Astrocyte of the spinal cord (primary cell): Measurements from ENCODE around the gene DHCR24.

Source experiments
- DNase-seq: peaks from one replicate; pipeline ENCODE4 v3.0.0; 2011; ENCODE audit warnings: low read depth, low spot score
- H3K4me3 ChIP-seq: 2 replicates; pipeline ENCODE4 v1.5.1; 2011; ENCODE audit warnings: low read depth, mild to moderate bottlenecking, low read length, moderate library complexity
- in situ Hi-C: cut with HindIII; loops from 2 replicates; pipeline ENCODE4 v1.10.0; 2017; ENCODE audit warnings: low sequenced_read_pairs
- TF ChIP-seq, protein P1 (sequence below): IDR thresholded peaks from 2 replicates; pipeline ENCODE4 v1.5.1; 2012; ENCODE audit warnings: low read depth, mild to moderate bottlenecking, low read length, inconsistent platforms

The DHCR24 gene

DNA sequence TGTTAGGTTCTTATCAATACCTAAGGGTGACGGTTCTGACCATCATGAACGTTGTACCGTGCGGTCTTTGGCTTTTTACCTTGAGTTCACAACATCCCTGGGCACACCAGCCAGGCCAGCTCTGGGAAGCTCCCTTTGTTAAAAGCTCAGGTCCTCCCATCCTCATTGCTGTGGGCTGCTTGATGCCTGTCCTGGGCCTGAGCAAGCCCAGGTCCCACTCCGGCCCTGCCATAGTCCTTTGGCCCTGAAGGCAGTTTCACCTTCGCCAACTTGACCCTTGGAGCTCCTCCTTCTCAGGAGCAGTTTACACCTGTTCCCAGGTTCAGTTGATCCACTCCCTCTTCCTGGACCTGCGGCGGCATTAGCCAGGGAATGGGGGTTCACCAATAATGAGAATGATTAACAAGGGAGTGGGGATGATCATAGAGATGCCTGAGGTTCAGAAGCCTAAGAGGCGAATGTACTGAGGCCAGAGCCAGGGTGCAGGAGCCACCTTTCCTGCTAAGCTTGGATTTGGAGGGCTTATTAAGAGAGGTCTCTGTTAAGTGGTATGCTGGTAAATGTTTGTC is 40.2 kb downstream of the DHCR24 start:
- TF ChIP-seq, protein P1, sequence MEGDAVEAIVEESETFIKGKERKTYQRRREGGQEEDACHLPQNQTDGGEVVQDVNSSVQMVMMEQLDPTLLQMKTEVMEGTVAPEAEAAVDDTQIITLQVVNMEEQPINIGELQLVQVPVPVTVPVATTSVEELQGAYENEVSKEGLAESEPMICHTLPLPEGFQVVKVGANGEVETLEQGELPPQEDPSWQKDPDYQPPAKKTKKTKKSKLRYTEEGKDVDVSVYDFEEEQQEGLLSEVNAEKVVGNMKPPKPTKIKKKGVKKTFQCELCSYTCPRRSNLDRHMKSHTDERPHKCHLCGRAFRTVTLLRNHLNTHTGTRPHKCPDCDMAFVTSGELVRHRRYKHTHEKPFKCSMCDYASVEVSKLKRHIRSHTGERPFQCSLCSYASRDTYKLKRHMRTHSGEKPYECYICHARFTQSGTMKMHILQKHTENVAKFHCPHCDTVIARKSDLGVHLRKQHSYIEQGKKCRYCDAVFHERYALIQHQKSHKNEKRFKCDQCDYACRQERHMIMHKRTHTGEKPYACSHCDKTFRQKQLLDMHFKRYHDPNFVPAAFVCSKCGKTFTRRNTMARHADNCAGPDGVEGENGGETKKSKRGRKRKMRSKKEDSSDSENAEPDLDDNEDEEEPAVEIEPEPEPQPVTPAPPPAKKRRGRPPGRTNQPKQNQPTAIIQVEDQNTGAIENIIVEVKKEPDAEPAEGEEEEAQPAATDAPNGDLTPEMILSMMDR = no peak
- no peak for DNase-seq
- H3K4me3 ChIP-seq = no peak overlapping the region
- in situ Hi-C loops = no loop called here

DNA sequence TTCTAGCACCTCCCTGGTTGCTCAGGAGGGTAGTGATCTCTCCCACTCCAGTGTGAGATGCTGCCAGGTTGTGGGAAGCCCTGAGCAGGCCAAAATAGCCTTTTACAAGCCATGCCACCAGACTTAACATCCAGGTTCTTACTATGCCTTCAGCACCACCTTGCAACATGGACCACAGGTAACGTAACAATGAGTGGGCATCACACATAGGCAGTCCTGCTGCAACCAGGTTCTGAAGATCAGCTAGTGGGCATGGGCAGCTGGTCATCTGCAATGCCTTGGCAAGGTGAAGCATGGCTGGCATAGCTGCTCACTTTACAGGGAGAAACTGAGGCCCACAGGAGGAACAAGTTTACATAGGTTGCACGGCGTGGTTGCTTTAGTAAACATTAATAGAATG is 40.7 kb downstream of the DHCR24 start:
- TF ChIP-seq, protein P1 = no peak
- no peak for DNase-seq
- in situ Hi-C loops = no loop called here
- H3K4me3 ChIP-seq = no peak overlapping the region

DNA sequence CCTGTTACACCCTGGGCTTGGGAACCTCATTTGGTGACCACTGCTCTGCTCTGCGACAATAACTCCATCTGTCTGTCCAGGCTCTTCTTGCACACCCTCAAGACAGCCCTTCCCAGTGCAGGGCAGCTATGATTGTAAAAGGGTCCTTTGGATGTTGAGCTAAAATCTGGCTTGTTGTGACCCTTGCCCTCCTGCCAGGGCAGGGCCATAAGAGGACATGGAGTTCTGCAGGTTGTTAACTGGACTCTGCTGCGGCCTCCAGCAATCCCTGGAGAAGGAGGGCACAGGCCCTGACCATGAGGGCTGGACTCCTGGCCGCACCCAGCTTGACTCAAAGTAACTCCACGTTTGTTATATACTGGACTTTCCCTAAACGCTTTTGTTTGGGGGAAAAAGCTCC is 41.2 kb downstream of the DHCR24 start:
- H3K4me3 ChIP-seq = no peak overlapping the region
- DNase-seq = no peak
- in situ Hi-C loops = no loop called here
- TF ChIP-seq, protein P1 = no peak

DNA sequence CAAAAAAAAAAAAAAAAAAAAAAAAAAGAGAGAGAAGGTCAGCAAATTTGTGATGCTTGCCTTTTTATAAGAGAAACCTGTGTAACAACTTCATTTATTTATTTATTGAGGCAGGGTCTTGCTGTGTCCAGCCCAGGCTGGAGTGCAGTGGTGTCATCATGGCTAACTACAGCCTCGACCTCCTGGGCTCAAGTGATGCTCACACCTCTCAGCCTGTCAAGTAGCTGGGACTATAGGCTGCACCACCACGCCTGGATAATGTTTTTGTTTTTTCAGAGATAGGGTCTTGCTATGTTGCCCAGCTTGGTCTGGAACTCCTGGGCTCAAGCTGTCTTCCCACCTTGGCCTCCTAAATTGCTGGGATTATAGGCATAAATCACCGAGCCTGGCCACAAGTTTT is 42.4 kb downstream of the DHCR24 start:
- H3K4me3 ChIP-seq = no peak overlapping the region
- no peak for DNase-seq
- TF ChIP-seq, protein P1 = no peak
- in situ Hi-C loops = no loop called here

DNA sequence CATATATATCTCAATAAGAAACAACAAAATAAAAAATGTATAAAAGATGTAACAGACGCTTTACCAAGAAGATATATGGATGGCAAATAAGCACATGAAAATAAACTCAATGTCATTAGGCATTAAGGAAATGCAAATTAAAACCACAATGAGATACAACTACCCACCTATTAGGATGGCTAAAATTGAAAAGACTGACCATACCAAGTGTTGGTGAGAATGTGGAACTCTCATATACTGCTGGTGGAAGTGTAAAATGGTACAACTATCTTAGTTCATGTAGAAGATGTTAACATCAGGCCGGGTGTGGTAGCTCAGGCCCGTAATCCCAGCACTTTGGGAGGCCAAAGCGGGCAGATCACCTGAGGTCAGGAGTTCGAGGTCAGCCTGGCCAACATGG is 43.5 kb downstream of the DHCR24 start:
- DNase-seq = no peak
- TF ChIP-seq, protein P1 = no peak
- no peak overlapping the region for H3K4me3 ChIP-seq
- in situ Hi-C loops = no loop called here

DNA sequence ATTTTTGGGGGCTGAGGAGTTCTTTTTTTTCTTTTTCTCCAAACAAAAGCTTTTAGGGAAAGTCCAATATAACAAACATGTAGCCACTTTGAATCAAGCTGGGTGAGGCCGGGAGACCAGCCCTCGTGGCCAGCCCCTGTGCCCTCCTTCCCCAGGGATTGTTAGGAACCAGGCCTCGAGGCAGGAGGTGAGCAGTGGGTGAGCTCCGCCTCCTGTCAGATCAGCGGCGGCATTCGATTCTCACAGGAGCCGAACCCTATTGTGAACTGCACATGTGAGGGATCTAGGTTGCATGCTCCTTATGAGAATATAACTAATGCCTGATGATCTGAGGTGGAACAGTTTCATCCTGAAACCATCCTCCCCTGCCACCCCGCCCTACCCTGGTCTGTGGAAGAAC is 44.0 kb downstream of the DHCR24 start:
- no peak overlapping the region for H3K4me3 ChIP-seq
- in situ Hi-C loops = no loop called here
- TF ChIP-seq, protein P1 = no peak
- no peak for DNase-seq
